Heart right ventricle (tissue), 16 donors: Measurements from ENCODE around the gene DENND1A. TPM values are rescaled to one million over a fixed set of nuclear protein-coding genes. Genes with fewer than 3 reads are reported as not detected.

Experiments
- ATAC-seq, 8 donors: fragments of 200-7000 bp; cut with Tn5 transposase; one replicate each; pipeline ENCODE4 v1.9.1; 2020; ENCODE audit warnings: mild to moderate bottlenecking in 8 of 8, moderate library complexity in 8 of 8, moderate number of reproducible peaks in 1 of 8
- DNase-seq, 2 donors: peaks; one replicate each; pipeline ENCODE4 v3.0.0-alpha.2; 2020
- H3K27ac ChIP-seq, 10 donors: fragments of 200-600 bp; sonication (generic) in 2 of 10; one replicate each; pipeline versions ENCODE4 v1.5.0 to v1.8.0; 2020 to 2022; ENCODE audit warnings: mild to moderate bottlenecking in 3 of 10
- H3K27me3 ChIP-seq, 7 donors: fragments of 200-600 bp; one replicate each; pipeline ENCODE4 v1.8.0; 2021 to 2022; ENCODE audit warnings: mild to moderate bottlenecking in 2 of 7
- H3K36me3 ChIP-seq, 9 donors: fragments of 200-600 bp; sonication (generic) in 1 of 9; one replicate each; pipeline versions ENCODE4 v1.5.0 to v1.8.0; 2020 to 2022; ENCODE audit warnings: mild to moderate bottlenecking in 2 of 9
- H3K4me1 ChIP-seq, 9 donors: fragments of 200-600 bp; sonication (generic) in 1 of 9; one replicate each; pipeline versions ENCODE4 v1.5.0 to v1.8.0; 2020 to 2022; ENCODE audit warnings: mild to moderate bottlenecking in 4 of 9
- H3K4me3 ChIP-seq, 10 donors: fragments of 200-600 bp; sonication (generic) in 2 of 10; one replicate each; pipeline versions ENCODE4 v1.5.0 to v1.8.0; 2020 to 2022; ENCODE audit warnings: mild to moderate bottlenecking in 7 of 10, moderate library complexity in 2 of 10
- H3K9me3 ChIP-seq, 11 donors: fragments of 200-600 bp in 10 of 11; sonication (generic) in 2 of 11; one replicate each; pipeline versions ENCODE4 v1.5.0 to v1.8.0; 2013 to 2022; ENCODE audit warnings: mild to moderate bottlenecking in 2 of 11, control low read depth in 1 of 11, moderate library complexity in 1 of 11
- WGBS, 2 donors: extraction: QIAGEN DNeasy Blood & Tissue Kit; methylation state at CpG; one replicate each; pipeline ENCODE4 v1.1.7; 2013; ENCODE audit warnings: inconsistent platforms in 1 of 2; 5-methylcytosine and 5-hydroxymethylcytosine counted together
- intact Hi-C, 10 donors: fragments of 100-400 bp; cut with DNase I; formaldehyde crosslinking; loops; one replicate each; pipeline versions ENCODE4 v1.11.1 to v1.14.2; 2022
- polyA plus RNA-seq, 2 donors: library from polyadenylated mRNA; stranded (reverse); fragments of 200-250 nt; gene quantifications; one replicate each; pipeline ENCODE4 v1.2.3, GENCODE V29; 2013
- total RNA-seq, 10 donors: library from RNA; stranded (reverse); fragmentation: NEBNext Ultra II Directional in 3 of 10; extraction: Animal tissue kit (Norgen Biotek cat#: 25700) in 3 of 10; gene quantifications; one replicate each; pipeline versions ENCODE4 v1.2.1 to v1.2.4, GENCODE V29; 2021 to 2023
- TF ChIP-seq, protein P1 (sequence below), 9 donors: fragments of 200-600 bp; sonication (generic) in 2 of 9; IDR thresholded peaks; one replicate each; pipeline versions ENCODE4 v1.5.0 to v1.8.0; 2021 to 2022; ENCODE audit warnings: antibody characterized with exemption in 9 of 9, mild to moderate bottlenecking in 5 of 9, moderate library complexity in 1 of 9
- donor health status: Arrhythmogenic right ventricular cardiomyopathy.
- donor health status: ischemic (EF 13 %, LVEDD 7.1; RV severe dilation, severe dysfunction).
- donor health status: healthy with polysubstance abuse.
- donor health status: DM: no; HTN: yes; CAD: no.
- donor health status: DM: no; HTN: no; CAD: no.
- donor health status: ischemic (EF 25% LVEDD 6.9; RV normal size, moderate dysfunction).
- donor health status: ischemic (EF 25% LVEDD 5.7; RV mildly dilated, moderate dysfunction).
- donor health status: healthy.
- donor health status: DM: yes; HTN: yes; CAD: no.
- donor health status: Ischemic cardiomyopathy.
- donor health status: ischemic (EF 35%, LVEDD 5.7; RV mildly dilated, moderate dysfunction).
- donor health status: nonischemic (EF 11% LVEDD 7.7; RV severe dilation, severe dysfunction).
- donor health status: DM: yes; HTN: yes; CAD: no.
- donor health status: PGD.
- donor health status: ischemic (EF 29% LVEDD 5.4; RV normal size, mild dysfunction).
- donor health status: nonischemic (EF 23%, LVEDD 6.1; RV moderate dilation, normal function).

The DENND1A gene
- total and polyA plus RNA-seq, 12 donors, result 7.3 to 19.6 (median 12.2) TPM

DNA sequence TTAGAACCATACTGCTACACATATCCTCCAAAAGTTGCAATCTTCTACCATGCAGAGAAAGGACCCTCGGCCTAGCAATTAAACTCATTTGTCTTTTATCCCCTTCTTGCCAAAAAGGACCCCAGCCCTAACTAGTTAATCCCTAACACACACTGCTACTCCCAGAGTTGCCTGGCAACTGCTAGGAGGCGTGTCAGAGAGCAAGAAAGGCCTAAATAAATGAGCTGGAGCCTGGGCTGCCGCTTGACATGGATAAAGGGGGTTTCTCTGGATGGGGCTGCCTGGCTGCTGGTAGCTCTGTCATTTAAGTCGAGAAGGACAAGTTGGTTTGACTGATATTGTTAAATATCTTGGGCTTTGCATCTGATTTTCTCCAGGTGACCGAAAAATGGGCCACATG lies 379.1 kb downstream of the DENND1A start:
- Histone ChIP-seq H3K9me3 (no peaks in the 10 kb centered on the region), H3K27ac (no peak overlapping the region), H3K4me3 (no peak overlapping the region), H3K4me1 (peaks cover 0 to 27% (median 0%) of the 10 kb centered on the region in 9 donors), H3K27me3 (no peaks in the 10 kb centered on the region), H3K36me3 (peaks cover 0 to 15% (median 0%) of the 10 kb centered on the region in 9 donors)
- TF ChIP-seq, protein P1, sequence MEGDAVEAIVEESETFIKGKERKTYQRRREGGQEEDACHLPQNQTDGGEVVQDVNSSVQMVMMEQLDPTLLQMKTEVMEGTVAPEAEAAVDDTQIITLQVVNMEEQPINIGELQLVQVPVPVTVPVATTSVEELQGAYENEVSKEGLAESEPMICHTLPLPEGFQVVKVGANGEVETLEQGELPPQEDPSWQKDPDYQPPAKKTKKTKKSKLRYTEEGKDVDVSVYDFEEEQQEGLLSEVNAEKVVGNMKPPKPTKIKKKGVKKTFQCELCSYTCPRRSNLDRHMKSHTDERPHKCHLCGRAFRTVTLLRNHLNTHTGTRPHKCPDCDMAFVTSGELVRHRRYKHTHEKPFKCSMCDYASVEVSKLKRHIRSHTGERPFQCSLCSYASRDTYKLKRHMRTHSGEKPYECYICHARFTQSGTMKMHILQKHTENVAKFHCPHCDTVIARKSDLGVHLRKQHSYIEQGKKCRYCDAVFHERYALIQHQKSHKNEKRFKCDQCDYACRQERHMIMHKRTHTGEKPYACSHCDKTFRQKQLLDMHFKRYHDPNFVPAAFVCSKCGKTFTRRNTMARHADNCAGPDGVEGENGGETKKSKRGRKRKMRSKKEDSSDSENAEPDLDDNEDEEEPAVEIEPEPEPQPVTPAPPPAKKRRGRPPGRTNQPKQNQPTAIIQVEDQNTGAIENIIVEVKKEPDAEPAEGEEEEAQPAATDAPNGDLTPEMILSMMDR (IDR thresholded peaks at IDR 0.05), result no peak
- ATAC-seq (no peak), DNase-seq (no peak)
- intact Hi-C loops, result no loop called here
- WGBS, 2 donors, result 84 to 87% methylated on average over 5 of the region's 5 CpGs

DNA sequence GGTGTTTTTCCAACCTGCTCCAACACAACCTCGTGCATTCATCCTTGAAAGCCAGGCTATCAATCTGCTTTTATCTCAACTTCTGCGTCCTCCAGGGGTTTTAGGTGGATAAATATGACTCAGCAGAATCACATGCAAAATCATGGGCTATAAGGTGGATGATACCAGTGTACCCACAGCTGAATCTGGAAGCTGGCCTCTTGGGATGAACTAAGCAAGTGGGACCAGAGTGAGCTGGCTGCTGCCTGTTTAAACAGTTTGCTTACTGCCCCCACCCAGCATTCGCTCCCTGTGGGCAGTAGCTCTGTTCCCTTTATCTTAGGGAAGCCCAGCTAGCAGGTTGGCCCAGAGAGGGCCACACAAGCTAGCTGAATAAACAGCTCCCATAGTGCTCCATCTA lies 379.9 kb downstream of the DENND1A start:
- peak overlapping the region in 1 of 10 donors; percentile 7 for H3K27ac ChIP-seq
- no peaks in the 10 kb centered on the region for H3K27me3 ChIP-seq
- peaks cover 0 to 7% (median 0%) of the 10 kb centered on the region in 9 donors for H3K36me3 ChIP-seq
- intact Hi-C loops, result no loop called here
- DNase-seq (no peak), ATAC-seq (no peak)
- 82 to 91% methylated on average over 3 of the region's 3 CpGs for WGBS, 2 donors
- H3K4me1 ChIP-seq, result peaks cover 0 to 27% (median 0%) of the 10 kb centered on the region in 9 donors
- TF ChIP-seq, protein P1 (IDR thresholded peaks at IDR 0.05), result no peak
- no peaks in the 10 kb centered on the region for H3K9me3 ChIP-seq
- H3K4me3 ChIP-seq, result no peak overlapping the region

DNA sequence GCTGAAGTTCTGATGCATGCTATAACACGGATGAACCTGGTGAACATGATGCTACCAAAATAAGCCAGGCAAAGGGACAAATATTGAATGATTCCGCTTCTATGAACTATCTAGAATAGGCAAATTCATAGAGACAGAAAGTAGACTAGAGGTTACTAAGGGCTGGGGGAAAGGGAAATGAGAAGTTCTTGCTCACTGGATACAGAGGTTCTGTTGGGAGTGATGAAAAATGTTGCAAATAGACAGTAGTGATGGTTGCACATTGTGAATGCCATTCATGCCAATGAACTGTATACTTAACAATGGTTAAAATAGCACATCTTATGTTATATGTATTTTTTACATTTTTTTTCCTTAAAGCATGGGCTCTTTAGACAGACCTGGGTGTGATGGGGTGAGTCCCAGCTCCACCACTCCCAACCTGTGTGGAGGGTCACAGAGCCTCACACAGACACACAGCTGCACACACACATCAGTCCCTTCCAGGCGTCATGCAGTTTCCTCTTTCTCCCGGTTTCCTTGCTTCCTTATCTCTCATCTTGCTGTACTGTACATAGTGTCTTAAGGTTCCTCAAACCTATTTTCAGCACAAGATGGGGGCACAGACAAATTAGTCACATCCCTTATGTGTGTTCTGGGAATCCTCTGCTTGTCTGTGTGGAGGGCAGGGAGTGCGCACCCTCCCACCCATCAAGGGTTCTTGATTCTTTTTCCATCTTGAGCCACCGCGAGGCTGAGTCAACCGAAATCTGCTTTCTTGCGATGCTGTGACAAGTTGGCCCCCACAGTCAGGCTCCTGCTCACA lies 381.0 kb downstream of the DENND1A start:
- intact Hi-C loops, result loop anchor here in 1 of 10 donors (10.0 kb wide), 1 partner anchor 496 kb away; no protein-coding TSS in a partner anchor
- H3K9me3 ChIP-seq, result no peaks in the 10 kb centered on the region
- ATAC-seq (peak in 4 of 8 donors; percentile 22 to 42 (median 34)), DNase-seq (no peak)
- no peaks in the 10 kb centered on the region for H3K27me3 ChIP-seq
- H3K36me3 ChIP-seq, result no peaks in the 10 kb centered on the region
- peak overlapping the region in 1 of 10 donors; percentile 7 for H3K27ac ChIP-seq
- 73 to 76% methylated on average over 9 of the region's 9 CpGs for WGBS, 2 donors
- H3K4me3 ChIP-seq, result no peak overlapping the region
- peaks cover 0 to 27% (median 0%) of the 10 kb centered on the region in 9 donors for H3K4me1 ChIP-seq
- TF ChIP-seq, protein P1 (IDR thresholded peaks at IDR 0.05), result no peak

DNA sequence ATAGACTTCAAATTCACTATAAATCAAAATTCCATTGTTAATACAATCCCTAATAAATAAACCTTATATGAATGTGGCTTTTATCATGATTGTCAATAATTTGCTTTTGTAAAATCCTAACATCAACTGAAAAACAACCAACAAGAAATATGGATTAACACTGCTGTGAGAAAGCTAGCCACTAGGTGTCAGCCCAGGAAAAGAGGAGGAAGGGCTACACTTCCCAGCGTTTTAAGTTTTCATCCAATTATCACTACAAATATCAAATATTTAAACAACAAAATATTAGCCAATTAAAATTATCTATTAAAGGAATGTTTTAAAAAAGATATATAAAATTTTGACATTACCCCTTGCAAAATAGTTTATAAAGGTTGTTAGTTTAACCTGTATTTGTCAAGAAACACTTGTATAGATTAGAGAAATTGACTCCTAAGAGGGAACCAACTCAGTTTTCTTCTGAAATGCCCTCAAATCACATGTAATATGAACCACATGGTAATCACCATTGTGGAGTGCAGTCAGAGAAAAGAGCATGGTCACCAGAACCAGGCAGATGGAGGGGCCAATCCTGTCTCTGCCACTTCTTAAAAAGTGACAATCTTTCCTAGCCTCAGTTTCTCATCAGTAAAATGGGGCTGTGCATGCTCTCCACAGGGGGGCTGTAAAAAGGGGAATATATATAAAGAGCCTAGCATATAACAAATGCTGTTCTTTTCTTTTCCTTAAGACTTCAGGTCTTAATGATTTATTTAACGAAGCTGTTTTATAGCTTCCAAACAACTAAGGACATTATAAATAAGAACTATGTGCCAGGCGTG lies 385.7 kb downstream of the DENND1A start:
- H3K27me3 ChIP-seq, result no peaks in the 10 kb centered on the region
- H3K4me3 ChIP-seq, result no peak overlapping the region
- intact Hi-C loops, result loop anchor here in 9 of 10 donors (1.0 to 10.0 kb wide), 4 partner anchors 497 to 501 kb away; no protein-coding TSS in a partner anchor
- no peak for ATAC-seq
- no peak for DNase-seq
- H3K36me3 ChIP-seq, result no peaks in the 10 kb centered on the region
- H3K4me1 ChIP-seq, result peaks cover 0 to 10% (median 4%) of the 10 kb centered on the region in 9 donors
- no peak overlapping the region for H3K27ac ChIP-seq
- TF ChIP-seq, protein P1 (IDR thresholded peaks at IDR 0.05), result peak; percentile 58 to 92 (median 80)
- no peaks in the 10 kb centered on the region for H3K9me3 ChIP-seq
- WGBS, 2 donors, result 66 to 67% methylated on average over 3 of the region's 3 CpGs
